Inflammatory macrophage treated with lipopolysaccharide for 4 hours (primary cell): ENCODE results near the gene ACP6.
A peak's percentile ranks its signal among the peaks of the same experiment; 100 is the strongest.
"Not testable (repeated sequence)": the region's sequence is repeated elsewhere in the genome, so short reads cannot be mapped to it uniquely, and the experiment has no call there.

Experiments
- DNase-seq: peaks from one replicate; pipeline ENCODE4 v3.0.0-alpha.2; 2020

Gene ACP6

DNA sequence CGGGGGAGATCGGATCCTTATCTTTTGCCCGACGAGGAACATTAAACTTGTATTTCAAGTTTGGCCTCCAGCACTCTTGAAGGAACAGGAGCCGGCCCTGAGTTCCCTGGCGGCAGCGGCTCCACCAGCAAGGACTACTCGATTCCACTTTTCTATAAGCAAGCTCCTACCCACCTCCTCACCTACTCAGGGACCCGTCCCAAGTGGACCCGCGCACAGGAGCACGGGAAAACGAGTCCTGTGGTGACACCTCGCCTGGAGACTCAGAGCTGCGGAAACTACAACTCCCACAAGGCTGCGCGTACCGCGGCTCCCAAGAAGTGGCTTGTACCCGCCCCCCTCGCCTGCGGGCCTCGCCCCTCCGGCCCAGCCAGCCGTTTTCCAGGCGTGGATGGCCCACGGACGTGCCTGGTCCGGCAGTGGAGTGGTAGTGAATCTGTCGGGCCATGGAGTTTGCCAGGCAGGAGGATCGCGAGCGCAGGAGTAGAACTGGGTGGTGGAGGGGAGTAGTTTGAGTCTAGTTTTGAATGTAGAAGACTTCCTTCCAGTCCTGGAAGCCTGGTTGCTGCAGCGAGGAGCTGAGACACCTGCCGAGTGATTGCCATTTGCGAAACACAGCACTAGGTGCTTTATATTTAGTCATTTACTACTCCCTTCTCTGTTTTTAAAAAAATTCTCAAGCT is at the start of gene ACP6:
Gene ACP6 (minus strand): TSS at position 206 of the 683 bp plus-strand sequence. CDS start 476 bp downstream, outside the sequence.
- peak; percentile 91 for DNase-seq

GRCh38 chr1:147719711-147720225 is 49.4 kb upstream of the ACP6 start:
- DNase-seq = peak; percentile 23

DNA sequence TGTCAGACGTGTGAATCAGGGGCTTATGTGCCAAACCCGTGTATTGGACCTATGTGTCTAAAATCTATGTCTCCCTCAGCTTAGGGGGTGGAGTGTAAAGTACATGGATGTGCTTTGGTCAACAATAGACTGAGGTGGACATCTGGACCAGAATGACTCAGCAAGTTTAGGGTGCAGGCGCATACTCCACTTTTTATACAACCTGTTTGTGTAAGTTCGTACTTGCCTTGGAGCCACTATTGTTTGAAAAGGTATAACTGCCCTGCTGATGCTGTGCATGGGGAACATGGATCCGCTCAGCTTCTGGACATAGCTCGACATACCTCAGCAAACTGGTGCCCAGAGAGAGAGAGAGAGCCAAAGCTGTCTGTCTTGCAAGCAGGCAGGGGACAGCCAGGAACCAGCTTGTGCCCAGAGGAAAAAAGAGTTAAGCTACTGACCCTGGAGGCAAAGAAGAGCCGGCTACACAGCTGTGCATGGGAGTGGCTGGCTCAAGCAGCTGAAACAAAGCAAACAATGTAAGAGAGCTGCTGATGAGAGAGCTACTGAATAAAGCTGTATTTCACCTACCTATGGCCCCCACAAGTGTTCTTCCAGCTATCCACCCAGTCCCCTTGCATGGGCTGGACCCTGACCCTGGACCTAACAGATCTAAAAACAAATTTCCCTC is 48.8 kb upstream of the ACP6 start:
- no peak for DNase-seq

- DNase-seq = peak; percentile 45
These were observed 47.4 kb upstream of the ACP6 start for GRCh38 chr1:147717706-147718097.

- DNase-seq = no peak
These were observed 46.9 kb upstream of the ACP6 start for GRCh38 chr1:147717051-147717705.

DNA sequence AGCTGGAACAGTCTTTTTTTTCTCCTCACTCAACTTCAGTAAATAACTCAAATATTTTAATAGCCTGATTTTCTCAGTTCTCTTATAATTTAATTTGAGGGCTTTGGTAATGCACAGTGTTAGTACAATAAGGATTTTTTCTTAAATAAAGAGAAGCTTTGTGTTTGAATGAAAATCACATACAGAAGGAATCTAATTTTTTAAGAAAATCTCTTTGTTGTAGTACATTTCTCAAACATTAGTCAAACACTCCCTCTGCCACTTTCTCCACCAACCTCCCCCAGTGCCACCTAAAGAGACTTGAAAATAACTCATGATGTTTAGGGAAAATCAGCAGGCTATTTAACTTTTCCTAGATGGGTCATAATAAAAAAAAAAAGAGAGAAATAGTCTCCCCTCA is 42.3 kb upstream of the ACP6 start:
- no peak for DNase-seq

DNA sequence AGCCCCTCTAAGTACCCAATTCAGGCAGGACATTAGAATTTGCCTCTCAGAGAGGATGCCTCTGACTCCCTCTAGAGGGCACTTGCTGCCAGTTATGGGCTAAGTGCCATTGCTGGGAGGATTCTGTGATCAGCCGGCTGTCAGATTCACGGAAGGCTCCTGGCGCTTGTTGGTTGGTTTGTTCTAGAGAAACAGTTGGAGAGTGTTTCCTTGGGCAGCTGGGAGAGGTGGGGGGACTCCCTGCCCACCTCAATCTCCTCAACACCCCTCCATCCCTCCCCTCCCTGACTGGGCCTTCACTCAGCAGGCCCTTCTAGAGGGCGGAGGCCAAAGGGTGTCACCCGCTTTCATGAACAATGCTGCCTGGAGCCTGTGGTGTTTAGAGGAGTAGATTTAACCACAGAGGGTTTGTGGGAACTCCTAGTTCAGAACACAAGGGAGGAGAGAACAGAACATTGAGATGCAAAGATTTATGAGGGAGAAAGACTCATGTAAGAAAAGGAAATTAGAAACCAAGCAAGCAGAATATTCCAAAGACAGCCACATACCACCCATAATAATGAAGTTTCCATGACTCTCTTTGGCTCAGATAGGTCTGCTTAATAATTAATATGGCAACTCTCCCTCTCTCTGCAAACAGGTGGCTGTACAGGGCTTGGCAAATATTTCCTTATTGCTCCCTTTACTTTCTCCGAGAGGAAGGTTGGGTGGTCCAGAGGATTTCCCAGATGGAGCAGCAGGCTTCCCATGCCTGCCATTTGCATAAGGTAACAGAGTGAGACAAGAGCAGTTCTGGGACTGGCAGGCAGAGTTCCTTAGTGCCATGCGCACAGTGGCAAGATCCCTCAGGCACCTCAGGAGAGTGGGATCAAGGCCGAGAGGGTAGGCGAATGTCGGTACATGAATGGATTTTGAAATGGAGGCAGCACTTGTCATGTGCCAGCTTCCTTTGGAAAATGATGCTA is 30.0 kb upstream of the ACP6 start:
- DNase-seq = peak; percentile 51

GRCh38 chr1:147699686-147700041 is 29.3 kb upstream of the ACP6 start:
- no peak for DNase-seq

DNA sequence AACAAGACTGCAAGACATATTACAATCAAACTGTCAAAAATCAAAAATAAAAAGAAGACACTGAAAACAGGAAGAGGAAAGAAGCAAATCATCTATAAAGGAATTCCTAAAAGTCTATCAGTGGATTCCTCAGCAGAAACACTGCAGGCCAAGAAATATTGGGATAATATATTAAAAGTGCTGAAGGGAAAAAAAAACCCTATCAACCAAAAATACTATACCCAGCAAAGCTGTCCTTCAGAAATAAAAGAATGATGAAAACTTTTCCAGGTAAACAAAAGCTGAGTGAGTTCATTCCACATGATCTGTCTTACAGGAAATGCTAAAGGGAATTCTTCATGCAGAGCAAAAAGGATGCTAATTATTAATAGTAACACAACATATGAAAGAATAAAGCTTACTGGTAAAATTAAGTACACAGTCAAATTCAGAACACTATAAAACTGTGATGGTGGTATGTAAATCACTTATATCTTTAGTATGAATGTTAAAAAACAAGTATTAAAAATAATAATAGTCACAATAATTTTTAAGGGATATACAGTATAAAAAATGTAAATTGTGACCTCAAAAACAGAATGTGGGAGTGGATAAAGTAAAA is 12.9 kb upstream of the ACP6 start:
- DNase-seq = no peak

DNA sequence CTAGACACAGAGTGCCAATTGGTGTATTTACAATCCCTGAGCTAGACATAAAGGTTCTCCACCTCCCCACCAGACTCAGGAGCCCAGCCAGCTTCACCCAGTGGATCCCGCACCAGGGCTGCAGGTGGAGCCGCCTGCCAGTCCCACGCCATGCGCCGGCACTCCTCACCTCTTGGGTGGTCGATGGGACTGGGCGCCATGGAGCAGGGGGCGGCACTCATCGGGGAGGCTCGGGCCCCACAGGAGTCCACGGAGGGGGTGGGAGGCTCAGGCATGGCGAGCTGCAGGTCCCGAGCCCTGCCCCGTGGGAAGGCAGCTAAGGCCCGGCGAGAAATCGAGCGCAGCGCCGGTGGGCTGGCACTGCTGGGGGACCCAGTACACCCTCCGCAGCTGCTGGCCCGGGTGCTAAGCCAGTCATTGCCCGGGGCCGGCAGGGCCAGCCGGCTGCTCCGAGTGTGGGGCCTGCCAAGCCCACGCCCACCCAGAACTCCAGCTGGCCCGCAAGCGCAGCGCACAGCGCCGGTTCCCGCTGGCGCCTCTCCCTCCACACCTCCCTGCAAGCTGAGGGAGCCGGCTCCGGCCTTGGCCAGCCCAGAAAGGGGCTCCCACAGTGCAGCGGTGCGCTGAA is 10.4 kb upstream of the ACP6 start:
- not testable (repeated sequence) for DNase-seq

GRCh38 chr1:147677681-147678080 is 7.4 kb upstream of the ACP6 start:
- not testable (repeated sequence) for DNase-seq

- no peak for DNase-seq
These were observed 6.2 kb upstream of the ACP6 start for GRCh38 chr1:147676311-147677085.

DNA sequence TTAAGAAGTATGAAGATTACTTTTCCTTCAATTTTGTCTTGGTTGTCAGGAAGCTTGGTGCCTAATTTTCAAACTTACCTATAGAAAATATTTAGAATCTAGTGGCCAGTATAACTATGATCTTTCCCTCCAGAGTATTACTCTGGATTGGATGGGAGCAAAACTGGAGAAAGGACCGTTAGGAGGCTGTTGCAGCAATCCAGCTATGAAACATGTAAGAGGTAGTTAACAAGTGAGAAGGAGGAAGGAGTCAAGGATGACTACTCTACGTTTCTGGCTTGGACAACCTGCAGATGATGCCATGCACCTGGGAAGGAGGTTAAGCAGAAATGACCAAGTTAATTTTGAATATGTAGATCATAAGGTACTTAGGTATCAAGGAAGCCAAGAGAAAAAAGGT is 3.5 kb upstream of the ACP6 start:
- no peak for DNase-seq

GRCh38 chr1:147673406-147673805 is 3.1 kb upstream of the ACP6 start:
- no peak for DNase-seq

GRCh38 chr1:147669469-147670318 is 630 bp downstream of the ACP6 start:
- peak; percentile 59 for DNase-seq

GRCh38 chr1:147665521-147665920 is 4.8 kb downstream of the ACP6 start:
- no peak for DNase-seq

GRCh38 chr1:147664206-147664605 is 6.1 kb downstream of the ACP6 start:
- DNase-seq = no peak

- DNase-seq = no peak
These were observed 15.8 kb downstream of the ACP6 start for GRCh38 chr1:147654511-147654910.

DNA sequence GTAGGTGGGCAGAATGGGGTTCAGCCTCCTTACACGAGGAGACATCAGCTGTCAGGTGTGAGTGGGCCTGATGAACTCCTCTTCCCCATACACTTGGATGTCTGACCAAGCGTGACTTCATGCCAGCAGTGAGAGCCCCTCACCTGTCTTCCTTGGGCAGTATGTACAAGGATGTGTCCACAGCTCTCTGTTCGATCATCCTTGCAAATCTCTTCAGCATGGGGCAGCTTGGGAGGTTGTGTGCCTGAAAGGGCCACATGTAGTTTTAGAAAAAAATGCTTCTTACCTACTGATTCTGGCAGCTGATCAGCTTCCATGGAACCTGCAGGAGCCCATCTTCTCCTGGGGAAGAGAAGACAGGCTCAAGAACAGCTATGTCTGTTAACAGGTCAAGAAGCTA is 18.0 kb downstream of the ACP6 start:
- no peak for DNase-seq

DNA sequence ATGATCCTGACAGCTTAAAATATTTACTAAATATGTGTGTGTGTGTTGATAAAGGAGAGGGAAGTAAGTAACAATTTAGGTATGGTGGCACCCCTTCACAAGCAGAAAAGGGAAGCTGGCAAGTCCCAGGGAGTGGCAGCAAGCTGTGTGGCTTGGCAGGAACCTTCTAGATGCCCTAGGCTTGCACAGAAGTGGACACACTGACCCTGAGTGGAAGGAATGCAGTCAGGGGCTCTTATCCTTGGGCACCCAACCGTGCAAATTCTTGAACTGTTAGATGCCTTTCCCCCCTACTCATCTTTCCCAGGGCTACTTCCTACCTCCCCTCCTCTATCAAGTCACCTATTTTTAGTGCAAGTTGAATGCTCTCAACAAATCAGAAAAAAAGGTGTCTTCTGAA is 18.9 kb downstream of the ACP6 start:
- peak; percentile 29 for DNase-seq
